ENCODE measurements around the gene TEKT1.
A peak's percentile ranks its signal among the peaks of the same experiment; 100 is the strongest.

Gene TEKT1

GRCh38 chr17:6761779-6762178 is 69.8 kb downstream of the TEKT1 start:
- DNase-seq (ENCODE audit: low read depth) = no peak
- no peak for TF ChIP-seq CTCF (IDR thresholded peaks at IDR 0.05; ENCODE audit: control insufficient read depth, insufficient read depth, low read depth, low read length, missing control alignments)
- H3K4me3 ChIP-seq (ENCODE audit: control insufficient read depth, low read depth, low read length) = no peak overlapping the region

GRCh38 chr17:6757747-6758146 is 73.8 kb downstream of the TEKT1 start:
- no peak for TF ChIP-seq CTCF (IDR thresholded peaks at IDR 0.05; ENCODE audit: control insufficient read depth, insufficient read depth, low read depth, low read length, missing control alignments)
- H3K4me3 ChIP-seq (ENCODE audit: control insufficient read depth, low read depth, low read length) = no peak overlapping the region
- DNase-seq (ENCODE audit: low read depth) = no peak

GRCh38 chr17:6756425-6757031 is 75.0 kb downstream of the TEKT1 start:
- TF ChIP-seq CTCF (IDR thresholded peaks at IDR 0.05; ENCODE audit: control insufficient read depth, insufficient read depth, low read depth, low read length, missing control alignments) = no peak
- H3K4me3 ChIP-seq (ENCODE audit: control insufficient read depth, low read depth, low read length) = peak overlapping the region; percentile 58
- DNase-seq (ENCODE audit: low read depth) = no peak

DNA sequence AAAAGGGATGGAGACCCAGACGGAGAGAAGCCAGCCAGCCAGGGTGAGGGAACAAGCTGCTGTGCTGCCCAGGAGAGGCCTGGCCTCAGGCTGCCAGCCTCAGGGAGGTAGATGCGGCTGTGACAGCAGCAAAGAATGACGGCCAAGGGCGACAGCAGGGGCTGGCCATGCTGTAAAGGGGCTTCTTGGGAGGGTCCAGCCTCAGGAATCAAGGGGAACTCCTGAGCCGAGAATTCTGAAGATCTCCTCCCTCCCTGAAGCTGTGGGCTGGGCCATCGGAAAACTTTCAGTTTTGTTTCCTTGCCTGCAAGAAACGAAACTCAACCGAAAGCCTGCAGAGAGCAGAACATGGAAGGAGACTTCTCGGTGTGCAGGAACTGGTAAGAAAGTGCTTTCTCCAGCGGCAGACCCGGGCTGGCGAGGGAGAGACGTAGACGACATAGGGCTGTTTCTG is 75.8 kb downstream of the TEKT1 start, which contains the start of gene XAF1:
Gene XAF1 (plus strand): TSS at position 316 of the 454 bp plus-strand sequence. CDS start 33 bp downstream, at position 349.
- peak within 1 kb of the TSS; percentile 58 for H3K4me3 ChIP-seq (ENCODE audit: control insufficient read depth, low read depth, low read length)
- peak; percentile 34 for DNase-seq (ENCODE audit: low read depth)
- TF ChIP-seq CTCF (IDR thresholded peaks at IDR 0.05; ENCODE audit: control insufficient read depth, insufficient read depth, low read depth, low read length, missing control alignments) = no peak

GRCh38 chr17:6755281-6755680 is 76.2 kb downstream of the TEKT1 start:
- peak overlapping the region; percentile 58 for H3K4me3 ChIP-seq (ENCODE audit: control insufficient read depth, low read depth, low read length)
- DNase-seq (ENCODE audit: low read depth) = peak; percentile 18
- no peak for TF ChIP-seq CTCF (IDR thresholded peaks at IDR 0.05; ENCODE audit: control insufficient read depth, insufficient read depth, low read depth, low read length, missing control alignments)

GRCh38 chr17:6753546-6753945 is 78.0 kb downstream of the TEKT1 start:
- no peak for DNase-seq (ENCODE audit: low read depth)
- TF ChIP-seq CTCF (IDR thresholded peaks at IDR 0.05; ENCODE audit: control insufficient read depth, insufficient read depth, low read depth, low read length, missing control alignments) = no peak
- H3K4me3 ChIP-seq (ENCODE audit: control insufficient read depth, low read depth, low read length) = no peak overlapping the region

Data from AG09309 (cell line).